IPS DF 6.9 (cell line): Measurements from ENCODE around the gene CADM1.

ENCODE experiments used
- DNase-seq: peaks from one replicate; pipeline ENCODE4 v3.0.0-alpha.2; 2013; ENCODE audit warnings: low read depth, low spot score
- H3K27ac ChIP-seq: one replicate; pipeline ENCODE4 v1.5.1; 2013; ENCODE audit warnings: low read length, control low read depth
- H3K27me3 ChIP-seq: 2 replicates; pipeline ENCODE4 v1.6.1; 2013; ENCODE audit warnings: mild to moderate bottlenecking, low read length; ENCODE audit not compliant: control insufficient read depth, insufficient read depth
- H3K36me3 ChIP-seq: 2 replicates; pipeline ENCODE4 v1.6.1; 2013; ENCODE audit warnings: low read length; ENCODE audit not compliant: control insufficient read depth, insufficient read depth
- H3K4me1 ChIP-seq: 2 replicates; pipeline ENCODE4 v1.6.1; 2013; ENCODE audit warnings: low read length; ENCODE audit not compliant: control insufficient read depth, insufficient read depth
- H3K4me3 ChIP-seq: 2 replicates; pipeline ENCODE4 v1.5.1; 2013; ENCODE audit warnings: mild to moderate bottlenecking, low read length
- H3K9me3 ChIP-seq: 2 replicates; pipeline ENCODE4 v1.6.1; 2013; ENCODE audit warnings: low read length, inconsistent platforms; ENCODE audit not compliant: control insufficient read depth, insufficient read depth
- WGBS: extraction: QIAGEN DNeasy Blood & Tissue Kit; methylation state at CpG from one replicate; pipeline ENCODE4 v1.1.7; 2013; ENCODE audit warnings: mixed read lengths, missing lambda C conversion rate; ENCODE audit not compliant: insufficient read length, insufficient coverage; 5-methylcytosine and 5-hydroxymethylcytosine counted together

CADM1 gene

GRCh38 chr11:115535781-115536180 lies 31.6 kb upstream of the CADM1 start:
- Histone ChIP-seq H3K36me3 (no peaks in the 10 kb centered on the region), H3K4me1 (0 out of 2 replicates have a peak, but pooled peaks cover 1% of the 10 kb centered on the region), H3K27me3 (no peaks in the 10 kb centered on the region), H3K27ac (no peak overlapping the region), H3K9me3 (no peaks in the 10 kb centered on the region), H3K4me3 (no peak overlapping the region)
- DNase-seq: no peak

- H3K27ac ChIP-seq: no peak overlapping the region
- WGBS: no CpG with 5 or more reads among the region's 4 CpGs
- no peak for DNase-seq
- 0 out of 2 replicates have a peak, but pooled peaks cover 2% of the 10 kb centered on the region for H3K27me3 ChIP-seq
- no peaks in the 10 kb centered on the region for H3K36me3 ChIP-seq
- H3K9me3 ChIP-seq: no peaks in the 10 kb centered on the region
- H3K4me1 ChIP-seq: peaks cover 5% of the 10 kb centered on the region; the same call in 1 of the 2 replicates
- no peak overlapping the region for H3K4me3 ChIP-seq
These were observed 26.5 kb upstream of the CADM1 start for GRCh38 chr11:115530752-115531151.

- 0 out of 2 replicates have a peak, but pooled peaks cover 2% of the 10 kb centered on the region for H3K27me3 ChIP-seq
- no peak overlapping the region for H3K27ac ChIP-seq
- DNase-seq: no peak
- H3K4me1 ChIP-seq: peaks cover 5% of the 10 kb centered on the region; the same call in 1 of the 2 replicates
- no CpG with 5 or more reads among the region's 6 CpGs for WGBS
- no peak overlapping the region for H3K4me3 ChIP-seq
- H3K9me3 ChIP-seq: no peaks in the 10 kb centered on the region
- no peaks in the 10 kb centered on the region for H3K36me3 ChIP-seq
These were observed 24.0 kb upstream of the CADM1 start for GRCh38 chr11:115528225-115528624.

- Histone ChIP-seq H3K27ac (no peak overlapping the region), H3K36me3 (no peaks in the 10 kb centered on the region), H3K4me1 (peaks cover 5% of the 10 kb centered on the region; the same call in 1 of the 2 replicates), H3K9me3 (no peaks in the 10 kb centered on the region), H3K27me3 (0 out of 2 replicates have a peak, but pooled peaks cover 2% of the 10 kb centered on the region), H3K4me3 (no peak overlapping the region)
- no CpG with 5 or more reads among the region's 2 CpGs for WGBS
- no peak for DNase-seq
These were observed 23.4 kb upstream of the CADM1 start for GRCh38 chr11:115527534-115528125.

GRCh38 chr11:115525531-115526006 lies 21.4 kb upstream of the CADM1 start:
- peaks cover 4% of the 10 kb centered on the region; the same call in 1 of the 2 replicates for H3K4me1 ChIP-seq
- H3K27me3 ChIP-seq: 0 out of 2 replicates have a peak, but pooled peaks cover 2% of the 10 kb centered on the region
- WGBS: 100% methylated on average over 1 of the region's 9 CpGs
- no peak overlapping the region for H3K27ac ChIP-seq
- no peaks in the 10 kb centered on the region for H3K36me3 ChIP-seq
- H3K4me3 ChIP-seq: no peak overlapping the region
- no peaks in the 10 kb centered on the region for H3K9me3 ChIP-seq
- DNase-seq: no peak

- DNase-seq: no peak
- H3K4me3 ChIP-seq: no peak overlapping the region
- H3K27me3 ChIP-seq: 0 out of 2 replicates have a peak, but pooled peaks cover 2% of the 10 kb centered on the region
- H3K4me1 ChIP-seq: peaks cover 4% of the 10 kb centered on the region; the same call in 1 of the 2 replicates
- no CpG with 5 or more reads among the region's 1 CpG for WGBS
- H3K9me3 ChIP-seq: no peaks in the 10 kb centered on the region
- H3K27ac ChIP-seq: no peak overlapping the region
- H3K36me3 ChIP-seq: no peaks in the 10 kb centered on the region
These were observed 20.4 kb upstream of the CADM1 start for GRCh38 chr11:115524572-115524971.

- Histone ChIP-seq H3K27me3 (0 out of 2 replicates have a peak, but pooled peaks cover 2% of the 10 kb centered on the region), H3K36me3 (no peaks in the 10 kb centered on the region), H3K27ac (no peak overlapping the region), H3K9me3 (no peaks in the 10 kb centered on the region), H3K4me1 (peaks cover 4% of the 10 kb centered on the region; the same call in 1 of the 2 replicates), H3K4me3 (no peak overlapping the region)
- no peak for DNase-seq
- WGBS: no CpG with 5 or more reads among the region's 2 CpGs
These were observed 19.6 kb upstream of the CADM1 start for GRCh38 chr11:115523727-115524399.

GRCh38 chr11:115522302-115522701 lies 18.1 kb upstream of the CADM1 start:
- Histone ChIP-seq H3K4me1 (peaks cover under 1% of the 10 kb centered on the region; the same call in 1 of the 2 replicates), H3K36me3 (no peaks in the 10 kb centered on the region), H3K9me3 (no peaks in the 10 kb centered on the region), H3K27ac (no peak overlapping the region), H3K27me3 (no peaks in the 10 kb centered on the region), H3K4me3 (no peak overlapping the region)
- no peak for DNase-seq
- no CpG with 5 or more reads among the region's 3 CpGs for WGBS

GRCh38 chr11:115521825-115522224 lies 17.6 kb upstream of the CADM1 start:
- no peak overlapping the region for H3K4me3 ChIP-seq
- H3K9me3 ChIP-seq: no peaks in the 10 kb centered on the region
- H3K27me3 ChIP-seq: no peaks in the 10 kb centered on the region
- no peaks in the 10 kb centered on the region for H3K4me1 ChIP-seq
- no CpG with 5 or more reads among the region's 4 CpGs for WGBS
- H3K27ac ChIP-seq: no peak overlapping the region
- H3K36me3 ChIP-seq: no peaks in the 10 kb centered on the region
- no peak for DNase-seq

- H3K27ac ChIP-seq: no peak overlapping the region
- H3K36me3 ChIP-seq: no peaks in the 10 kb centered on the region
- 0 out of 2 replicates have a peak, but pooled peaks cover 2% of the 10 kb centered on the region for H3K4me1 ChIP-seq
- no peak overlapping the region for H3K4me3 ChIP-seq
- no peaks in the 10 kb centered on the region for H3K9me3 ChIP-seq
- H3K27me3 ChIP-seq: no peaks in the 10 kb centered on the region
- WGBS: no CpG with 5 or more reads among the region's 8 CpGs
- no peak for DNase-seq
These were observed 14.9 kb upstream of the CADM1 start for GRCh38 chr11:115518983-115519628.
